ENCODE results near the gene SPRR2E. TPM values are rescaled to one million over a fixed set of nuclear protein-coding genes. Genes with fewer than 3 reads are reported as not detected.
"Not testable (repeated sequence)": the region's sequence is repeated elsewhere in the genome, so short reads cannot be mapped to it uniquely, and the experiment has no call there.

Gene SPRR2E
- total RNA-seq, 4 donors from 2014 or later, result 10.8 to 314 (median 156) TPM

GRCh38 chr1:153113416-153113815 lies 19.1 kb upstream of the SPRR2E start, which contains the start of gene SPRR2F:
TSS of gene SPRR2F (minus strand) at chr1:153113516. CDS start at chr1:153112733, 783 bp downstream.
- 94% methylated on average over 3 of the region's 3 CpGs for WGBS
- no peak within 1 kb of the TSS for H3K27ac ChIP-seq
- no peaks in the 10 kb centered on the region for H3K9me3 ChIP-seq
- H3K27me3 ChIP-seq, result no peaks in the 10 kb centered on the region
- no peaks in the 10 kb centered on the region for H3K4me1 ChIP-seq
- DNase-seq (ENCODE audit: low spot score in 2 of 2), result no peak
- TF ChIP-seq CTCF (IDR thresholded peaks at IDR 0.05) (no peak), POLR2A (IDR thresholded peaks at IDR 0.05) (no peak), EP300 (IDR thresholded peaks at IDR 0.05) (no peak), POLR2AphosphoS5 (IDR thresholded peaks at IDR 0.05) (no peak)
- no peak within 1 kb of the TSS for H3K4me3 ChIP-seq
- no peaks in the 10 kb centered on the region for H3K36me3 ChIP-seq

- H3K4me1 ChIP-seq; H3K4me3 ChIP-seq; H3K27ac ChIP-seq; H3K27me3 ChIP-seq; H3K36me3 ChIP-seq; DNase-seq (ENCODE audit: low spot score in 2 of 2); H3K9me3 ChIP-seq: not testable (repeated sequence)
- WGBS, result 67% methylated on average over 5 of the region's 5 CpGs
Measured at GRCh38 chr1:153112454-153112853, 18.1 kb upstream of the SPRR2E start.

- TF ChIP-seq POLR2A (IDR thresholded peaks at IDR 0.05), result no peak
- TF ChIP-seq POLR2AphosphoS5 (IDR thresholded peaks at IDR 0.05), result no peak
- TF ChIP-seq EP300 (IDR thresholded peaks at IDR 0.05), result no peak
- TF ChIP-seq CTCF (IDR thresholded peaks at IDR 0.05), result no peak
- no peaks in the 10 kb centered on the region for H3K4me1 ChIP-seq
Measured at GRCh38 chr1:153100245-153100644, 5.9 kb upstream of the SPRR2E start.

GRCh38 chr1:153099461-153100045 lies 5.2 kb upstream of the SPRR2E start:
- Histone ChIP-seq H3K36me3 (no peaks in the 10 kb centered on the region), H3K4me3 (no peak overlapping the region), H3K4me1 (no peaks in the 10 kb centered on the region), H3K27ac (no peak overlapping the region), H3K27me3 (no peaks in the 10 kb centered on the region), H3K9me3 (no peaks in the 10 kb centered on the region)
- WGBS, result 79% methylated on average over 9 of the region's 9 CpGs
- no peak for TF ChIP-seq EP300 (IDR thresholded peaks at IDR 0.05)
- no peak for TF ChIP-seq POLR2A (IDR thresholded peaks at IDR 0.05)
- TF ChIP-seq POLR2AphosphoS5 (IDR thresholded peaks at IDR 0.05), result no peak
- no peak for TF ChIP-seq CTCF (IDR thresholded peaks at IDR 0.05)
- DNase-seq (ENCODE audit: low spot score in 2 of 2), result no peak

More at GRCh38 chr1:153100245-153100644, 5.9 kb upstream of the SPRR2E start:
- H3K27ac ChIP-seq, result no peak overlapping the region
- no peaks in the 10 kb centered on the region for H3K36me3 ChIP-seq
- no peak for DNase-seq (ENCODE audit: low spot score in 2 of 2)
- no peaks in the 10 kb centered on the region for H3K27me3 ChIP-seq
- no peaks in the 10 kb centered on the region for H3K9me3 ChIP-seq
- no peak overlapping the region for H3K4me3 ChIP-seq
- 61% methylated on average over 5 of the region's 5 CpGs for WGBS

GRCh38 chr1:153095764-153096163 lies 1.4 kb upstream of the SPRR2E start:
- no peak for DNase-seq (ENCODE audit: low spot score in 2 of 2)
- H3K4me3 ChIP-seq, result no peak overlapping the region
- H3K27me3 ChIP-seq, result no peaks in the 10 kb centered on the region
- H3K9me3 ChIP-seq, result no peaks in the 10 kb centered on the region
- no peaks in the 10 kb centered on the region for H3K4me1 ChIP-seq
- no peak overlapping the region for H3K27ac ChIP-seq
- no peaks in the 10 kb centered on the region for H3K36me3 ChIP-seq
- TF ChIP-seq EP300 (IDR thresholded peaks at IDR 0.05) (no peak), POLR2A (IDR thresholded peaks at IDR 0.05) (no peak), CTCF (IDR thresholded peaks at IDR 0.05) (no peak), POLR2AphosphoS5 (IDR thresholded peaks at IDR 0.05) (no peak)

- Histone ChIP-seq H3K4me3 (no peak overlapping the region), H3K27ac (no peak overlapping the region), H3K4me1 (no peaks in the 10 kb centered on the region), H3K9me3 (no peaks in the 10 kb centered on the region), H3K36me3 (no peaks in the 10 kb centered on the region), H3K27me3 (no peaks in the 10 kb centered on the region)
- 48% methylated on average over 1 of the region's 1 CpG for WGBS
- no peak for TF ChIP-seq POLR2AphosphoS5 (IDR thresholded peaks at IDR 0.05)
- no peak for TF ChIP-seq EP300 (IDR thresholded peaks at IDR 0.05)
- TF ChIP-seq POLR2A (IDR thresholded peaks at IDR 0.05), result no peak
- no peak for TF ChIP-seq CTCF (IDR thresholded peaks at IDR 0.05)
- DNase-seq (ENCODE audit: low spot score in 2 of 2), result no peak
Measured at GRCh38 chr1:153087652-153088051, 6.7 kb downstream of the SPRR2E start.
